HL-60 (cell line): ENCODE results near the gene MAGEA12.
"Not testable (repeated sequence)": the region's sequence is repeated elsewhere in the genome, so short reads cannot be mapped to it uniquely, and the experiment has no call there.

Experiments used
- DNase-seq, 2 experiments: peaks; one replicate each; pipeline ENCODE4 v3.0.0-alpha.2; 2010 to 2020; ENCODE audit warnings: low read depth in 1 of 2, low spot score in 1 of 2
- H3K27ac ChIP-seq: fragments of 250-450 bp; sonication (Bioruptor Pico); replicated peaks from 2 replicates; pipeline ENCODE4 v1.5.1; 2020; ENCODE audit warnings: mild to moderate bottlenecking, moderate library complexity
- H3K27me3 ChIP-seq: fragments of 250-450 bp; sonication (Bioruptor Pico); 2 replicates; pipeline ENCODE4 v1.5.1; 2021; ENCODE audit warnings: mild to moderate bottlenecking, moderate library complexity; ENCODE audit not compliant: insufficient read depth, poor library complexity, severe bottlenecking
- H3K4me3 ChIP-seq: replicated peaks from 2 replicates; pipeline ENCODE4 v1.5.1; 2011; ENCODE audit warnings: mild to moderate bottlenecking, control low read depth, low read length; ENCODE audit not compliant: insufficient read depth
- GABPA ChIP-seq: IDR thresholded peaks from 2 replicates; pipeline ENCODE4 v1.6.1; 2012; ENCODE audit warnings: low read depth
- POLR2AphosphoS5 ChIP-seq: IDR thresholded peaks from 2 replicates; pipeline ENCODE4 v1.6.1; 2012; ENCODE audit warnings: low read depth
- SPI1 ChIP-seq: IDR thresholded peaks from 2 replicates; pipeline ENCODE4 v1.6.1; 2012; ENCODE audit warnings: low read depth, mild to moderate bottlenecking, borderline replicate concordance
- TF ChIP-seq, protein P1 (sequence below): IDR thresholded peaks from 2 replicates; pipeline ENCODE4 v1.6.1; 2012; ENCODE audit warnings: low read depth; ENCODE audit not compliant: insufficient replicate concordance
- TF ChIP-seq, protein P2 (sequence below): IDR thresholded peaks from one replicate; pipeline ENCODE4 v1.5.1; 2011; ENCODE audit warnings: low read length, control low read depth, inconsistent platforms; ENCODE audit not compliant: insufficient read depth

Gene MAGEA12

DNA sequence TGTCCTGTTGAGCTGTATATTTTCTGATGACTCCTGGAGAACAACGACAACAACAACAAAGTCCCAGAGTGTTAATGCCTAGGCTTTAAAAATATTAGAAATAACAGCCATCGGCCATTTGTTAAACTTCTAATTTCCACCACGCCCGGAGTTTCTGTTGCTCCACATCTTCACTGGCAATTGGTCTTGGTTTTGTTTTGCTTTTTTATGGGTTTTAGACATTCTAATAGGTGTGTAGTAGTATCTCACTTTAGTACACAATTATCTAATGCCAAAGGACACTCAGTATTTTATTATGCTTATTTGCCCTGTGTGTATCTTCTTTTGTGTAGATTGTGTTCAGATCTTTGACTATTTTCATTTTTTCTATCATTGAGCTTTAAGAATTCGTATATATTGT is 5.0 kb downstream of the MAGEA12 start:
- TF ChIP-seq, protein P1, sequence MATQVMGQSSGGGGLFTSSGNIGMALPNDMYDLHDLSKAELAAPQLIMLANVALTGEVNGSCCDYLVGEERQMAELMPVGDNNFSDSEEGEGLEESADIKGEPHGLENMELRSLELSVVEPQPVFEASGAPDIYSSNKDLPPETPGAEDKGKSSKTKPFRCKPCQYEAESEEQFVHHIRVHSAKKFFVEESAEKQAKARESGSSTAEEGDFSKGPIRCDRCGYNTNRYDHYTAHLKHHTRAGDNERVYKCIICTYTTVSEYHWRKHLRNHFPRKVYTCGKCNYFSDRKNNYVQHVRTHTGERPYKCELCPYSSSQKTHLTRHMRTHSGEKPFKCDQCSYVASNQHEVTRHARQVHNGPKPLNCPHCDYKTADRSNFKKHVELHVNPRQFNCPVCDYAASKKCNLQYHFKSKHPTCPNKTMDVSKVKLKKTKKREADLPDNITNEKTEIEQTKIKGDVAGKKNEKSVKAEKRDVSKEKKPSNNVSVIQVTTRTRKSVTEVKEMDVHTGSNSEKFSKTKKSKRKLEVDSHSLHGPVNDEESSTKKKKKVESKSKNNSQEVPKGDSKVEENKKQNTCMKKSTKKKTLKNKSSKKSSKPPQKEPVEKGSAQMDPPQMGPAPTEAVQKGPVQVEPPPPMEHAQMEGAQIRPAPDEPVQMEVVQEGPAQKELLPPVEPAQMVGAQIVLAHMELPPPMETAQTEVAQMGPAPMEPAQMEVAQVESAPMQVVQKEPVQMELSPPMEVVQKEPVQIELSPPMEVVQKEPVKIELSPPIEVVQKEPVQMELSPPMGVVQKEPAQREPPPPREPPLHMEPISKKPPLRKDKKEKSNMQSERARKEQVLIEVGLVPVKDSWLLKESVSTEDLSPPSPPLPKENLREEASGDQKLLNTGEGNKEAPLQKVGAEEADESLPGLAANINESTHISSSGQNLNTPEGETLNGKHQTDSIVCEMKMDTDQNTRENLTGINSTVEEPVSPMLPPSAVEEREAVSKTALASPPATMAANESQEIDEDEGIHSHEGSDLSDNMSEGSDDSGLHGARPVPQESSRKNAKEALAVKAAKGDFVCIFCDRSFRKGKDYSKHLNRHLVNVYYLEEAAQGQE: no peak
- TF ChIP-seq GABPA (no peak), POLR2AphosphoS5 (no peak), SPI1 (no peak)
- TF ChIP-seq, protein P2, sequence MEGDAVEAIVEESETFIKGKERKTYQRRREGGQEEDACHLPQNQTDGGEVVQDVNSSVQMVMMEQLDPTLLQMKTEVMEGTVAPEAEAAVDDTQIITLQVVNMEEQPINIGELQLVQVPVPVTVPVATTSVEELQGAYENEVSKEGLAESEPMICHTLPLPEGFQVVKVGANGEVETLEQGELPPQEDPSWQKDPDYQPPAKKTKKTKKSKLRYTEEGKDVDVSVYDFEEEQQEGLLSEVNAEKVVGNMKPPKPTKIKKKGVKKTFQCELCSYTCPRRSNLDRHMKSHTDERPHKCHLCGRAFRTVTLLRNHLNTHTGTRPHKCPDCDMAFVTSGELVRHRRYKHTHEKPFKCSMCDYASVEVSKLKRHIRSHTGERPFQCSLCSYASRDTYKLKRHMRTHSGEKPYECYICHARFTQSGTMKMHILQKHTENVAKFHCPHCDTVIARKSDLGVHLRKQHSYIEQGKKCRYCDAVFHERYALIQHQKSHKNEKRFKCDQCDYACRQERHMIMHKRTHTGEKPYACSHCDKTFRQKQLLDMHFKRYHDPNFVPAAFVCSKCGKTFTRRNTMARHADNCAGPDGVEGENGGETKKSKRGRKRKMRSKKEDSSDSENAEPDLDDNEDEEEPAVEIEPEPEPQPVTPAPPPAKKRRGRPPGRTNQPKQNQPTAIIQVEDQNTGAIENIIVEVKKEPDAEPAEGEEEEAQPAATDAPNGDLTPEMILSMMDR: no peak
- Histone ChIP-seq H3K27me3 (peaks cover 2% of the 10 kb centered on the region), H3K27ac (no peak overlapping the region), H3K4me3 (no peak overlapping the region)
- no peak for DNase-seq

DNA sequence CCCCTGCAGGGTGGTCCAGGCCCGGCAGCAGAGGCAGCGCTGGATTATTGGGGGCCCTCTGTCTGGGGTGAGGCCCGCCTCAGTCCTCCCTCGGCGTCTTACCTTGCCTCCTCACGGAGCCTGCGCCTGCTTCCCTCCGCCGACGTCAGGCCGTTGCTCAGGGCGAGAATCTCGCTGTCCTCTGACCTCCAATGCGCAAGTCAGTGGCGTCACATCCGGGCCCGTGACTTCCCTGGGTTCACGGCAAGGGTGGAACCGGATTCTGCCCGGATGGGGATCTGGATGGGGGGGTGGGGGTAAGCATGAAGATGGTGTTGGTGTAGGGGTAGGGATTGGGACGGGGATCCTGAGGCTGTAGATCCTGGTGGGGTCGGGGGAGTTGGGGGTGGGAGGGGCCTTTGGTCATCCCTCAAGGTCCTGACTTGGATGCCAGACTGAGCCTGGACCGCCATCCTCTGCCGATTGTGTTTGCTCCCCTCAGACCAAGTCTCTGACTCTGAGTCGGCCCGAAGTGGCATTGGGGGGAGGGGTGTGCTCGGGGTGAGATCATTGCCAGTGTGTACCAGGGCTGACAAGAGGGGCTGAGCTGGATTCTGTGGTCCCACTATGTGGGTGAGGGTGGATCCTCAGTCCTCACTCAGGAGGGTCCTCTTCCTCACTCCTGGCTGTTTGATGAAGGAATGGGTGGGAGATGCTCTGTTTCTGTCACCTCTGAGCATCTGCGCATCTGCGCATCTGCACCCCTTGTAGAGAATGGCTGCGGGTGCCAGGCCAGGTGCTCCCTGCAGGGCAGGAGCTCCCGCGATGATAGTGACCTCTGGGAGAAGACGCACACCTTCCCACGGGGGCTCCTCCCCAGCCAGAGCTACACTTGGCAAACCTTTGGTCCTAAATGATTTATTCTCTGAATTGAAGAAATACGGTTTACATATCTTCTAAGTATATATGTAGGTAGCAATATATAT is 20.4 kb downstream of the MAGEA12 start, which contains the start of gene MAGEA2:
MAGEA2 (minus strand) TSS at position 157 of the 965 bp plus-strand sequence. CDS start 2,479 bp downstream, outside the sequence.
- not testable (repeated sequence) for H3K27ac ChIP-seq

DNA sequence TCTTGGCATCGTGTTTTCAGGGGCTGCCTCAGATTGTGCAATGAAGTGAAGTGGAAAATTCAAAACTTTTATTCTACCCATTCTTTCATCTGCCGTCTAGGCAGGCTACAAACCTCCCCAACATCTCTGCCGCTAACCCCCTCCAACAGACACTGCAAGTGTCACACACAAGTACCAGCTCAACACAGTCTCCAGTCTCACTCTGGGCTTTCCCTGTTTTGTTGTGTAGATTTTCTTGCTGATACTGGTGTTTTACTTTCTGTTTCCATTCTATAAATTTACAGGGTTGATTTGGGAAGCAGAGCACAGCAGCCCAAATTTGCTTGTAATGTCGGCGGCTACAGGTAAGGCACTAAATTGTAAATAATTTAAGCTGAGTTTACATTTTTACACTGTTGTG is 21.3 kb downstream of the MAGEA12 start:
- H3K4me3 ChIP-seq, DNase-seq, H3K27ac ChIP-seq, H3K27me3 ChIP-seq: not testable (repeated sequence)

More for the DNA sequence above, 20.4 kb downstream of the MAGEA12 start, which contains the start of gene MAGEA2:
- H3K4me3 ChIP-seq, H3K27me3 ChIP-seq, DNase-seq: not testable (repeated sequence)

DNA sequence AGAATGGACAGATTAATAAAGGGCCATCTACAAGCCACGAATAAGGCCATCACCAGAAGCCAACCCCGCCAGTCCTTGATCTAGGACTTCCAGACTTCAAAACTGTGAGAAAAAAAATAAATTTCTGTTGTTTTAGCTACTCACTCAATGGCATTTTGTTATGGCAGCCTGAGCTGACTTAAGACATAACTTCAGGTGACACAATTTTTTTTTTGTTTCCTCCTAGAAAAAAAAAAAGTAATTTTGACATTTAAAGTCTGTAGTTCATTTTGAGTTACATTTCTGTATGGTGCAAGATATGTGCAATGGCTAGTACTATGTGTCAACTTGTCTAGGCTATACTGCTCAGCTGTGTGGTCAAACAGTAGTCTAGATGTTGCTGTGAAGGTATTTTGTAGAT is 25.4 kb downstream of the MAGEA12 start, which contains the start of gene CSAG3:
CSAG3 (plus strand) TSS at position 301 of the 400 bp plus-strand sequence.
- not testable (repeated sequence) for DNase-seq, H3K4me3 ChIP-seq, H3K27me3 ChIP-seq, H3K27ac ChIP-seq

DNA sequence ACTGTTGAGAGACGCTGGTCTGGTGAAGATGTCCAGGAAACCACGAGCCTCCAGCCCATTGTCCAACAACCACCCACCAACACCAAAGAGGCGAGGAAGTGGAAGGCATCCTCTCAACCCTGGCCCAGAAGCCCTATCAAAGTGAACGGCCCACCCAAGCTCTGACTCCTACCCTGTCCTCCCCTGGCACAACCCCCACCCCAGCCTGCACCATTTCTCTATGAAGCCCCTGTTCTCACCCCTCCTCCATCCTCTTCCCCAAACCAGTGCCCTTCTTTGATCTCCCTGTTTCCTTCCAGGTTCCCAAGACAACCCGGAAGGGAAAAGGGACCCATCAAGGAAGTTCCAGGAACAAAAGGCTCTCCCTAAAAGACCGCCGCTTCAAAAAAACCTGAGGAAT is 26.0 kb downstream of the MAGEA12 start:
- not testable (repeated sequence) for H3K4me3 ChIP-seq, H3K27ac ChIP-seq, DNase-seq, H3K27me3 ChIP-seq

DNA sequence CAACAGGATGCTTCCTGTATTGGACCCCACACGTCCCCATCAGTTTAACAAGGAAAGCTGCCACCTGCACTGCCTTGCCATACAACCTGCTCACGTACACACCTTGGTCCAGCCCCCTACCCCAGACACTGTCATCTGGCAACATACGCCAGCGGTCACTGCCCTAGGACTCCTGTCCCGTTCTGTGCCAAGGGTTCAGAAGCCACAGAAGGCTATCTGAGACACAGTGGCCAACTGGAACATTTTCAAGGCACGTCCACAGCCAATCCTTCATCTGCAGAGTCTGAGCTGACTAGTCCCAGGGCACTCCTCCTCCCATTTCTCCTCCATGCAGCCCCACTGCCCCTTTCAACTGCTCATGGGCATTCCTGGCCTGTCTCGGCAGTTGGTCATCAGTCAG is 28.0 kb downstream of the MAGEA12 start:
- DNase-seq, H3K27ac ChIP-seq, H3K4me3 ChIP-seq, H3K27me3 ChIP-seq: not testable (repeated sequence)

DNA sequence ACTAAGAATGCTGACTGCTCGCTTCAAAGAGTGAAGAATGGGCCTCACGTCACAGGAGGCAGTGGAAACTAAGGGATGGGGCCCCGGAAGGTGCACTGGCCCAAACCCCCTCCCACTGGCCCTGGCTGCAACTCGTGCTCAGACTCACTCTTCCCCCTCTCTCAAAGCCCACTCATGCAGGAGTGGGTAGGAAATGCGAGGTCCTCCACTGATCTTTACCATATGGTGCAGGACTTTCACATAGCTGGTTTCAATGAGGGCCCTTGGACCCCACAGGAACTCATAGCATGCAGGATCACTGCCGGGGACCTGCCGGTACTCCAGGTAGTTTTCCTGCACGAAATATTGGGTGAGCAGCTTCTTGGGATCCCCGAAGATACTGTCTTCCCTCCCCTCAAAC is 33.0 kb downstream of the MAGEA12 start:
- not testable (repeated sequence) for H3K27me3 ChIP-seq, DNase-seq, H3K4me3 ChIP-seq, H3K27ac ChIP-seq

DNA sequence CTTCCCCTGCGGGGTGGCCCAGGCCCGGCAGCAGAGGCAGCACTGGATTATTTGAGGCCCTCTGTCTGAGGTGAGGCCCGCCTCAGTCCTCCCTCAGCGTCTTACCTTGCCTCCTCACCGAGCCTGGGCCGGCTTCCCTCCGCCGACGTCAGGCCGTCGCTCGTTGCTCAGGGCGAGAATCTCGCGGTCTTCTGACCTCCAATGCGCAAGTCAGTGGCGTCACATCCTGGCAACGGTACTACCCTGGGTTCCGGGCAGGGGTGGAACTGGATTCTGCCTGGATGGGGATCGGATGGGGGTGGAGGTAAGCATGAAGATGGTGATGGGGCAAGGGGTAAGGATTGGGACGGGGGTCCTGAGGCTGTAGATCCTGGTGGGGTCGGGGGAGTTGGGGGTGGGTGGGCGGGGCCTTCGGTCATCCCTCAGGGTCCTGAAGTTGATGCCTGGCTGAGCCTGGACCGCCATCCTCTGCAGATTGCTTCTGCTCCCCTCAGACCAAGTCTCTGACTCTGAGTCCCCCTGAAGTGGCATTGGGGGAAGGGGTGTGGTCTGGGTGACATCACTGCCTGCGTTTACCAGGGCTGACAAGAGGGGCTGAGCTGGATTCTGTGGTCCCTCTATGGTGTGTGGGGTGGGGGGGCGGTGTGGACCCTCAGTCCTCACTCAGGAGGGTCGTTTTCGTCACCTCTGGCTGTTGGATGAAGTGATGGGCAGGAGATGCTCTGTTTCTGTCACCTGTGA is 36.2 kb downstream of the MAGEA12 start, which contains the start of gene MAGEA6:
MAGEA6 (minus strand) TSS at position 141 of the 741 bp plus-strand sequence. CDS start 2,039 bp downstream, outside the sequence.
- not testable (repeated sequence) for H3K4me3 ChIP-seq, DNase-seq, H3K27me3 ChIP-seq, H3K27ac ChIP-seq

DNA sequence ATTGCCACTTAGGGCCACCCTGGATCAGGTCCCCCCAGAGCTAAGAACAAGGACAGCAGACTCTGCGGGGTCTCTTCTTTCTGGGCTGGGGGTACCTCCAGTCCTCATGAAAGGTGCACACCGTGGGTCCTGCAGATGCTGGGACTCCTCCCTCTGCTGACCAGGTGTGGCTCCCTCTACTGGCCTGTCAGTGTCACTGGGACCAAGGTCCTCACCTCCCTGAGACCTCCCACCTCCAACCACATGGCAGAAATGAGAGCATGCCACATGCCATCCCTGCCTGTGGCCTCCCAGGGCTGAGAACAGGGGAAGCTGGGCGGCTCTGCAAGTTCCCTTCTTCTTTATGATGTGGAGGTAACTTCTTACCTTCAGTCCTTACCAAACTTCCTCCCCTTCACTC is 53.5 kb downstream of the MAGEA12 start:
- H3K27ac ChIP-seq, H3K27me3 ChIP-seq, DNase-seq: not testable (repeated sequence)

More for the DNA sequence above, 53.5 kb downstream of the MAGEA12 start:
- not testable (repeated sequence) for H3K4me3 ChIP-seq
